Neural cell (in vitro differentiated cells): ENCODE results near the gene FNDC1. TPM values are rescaled to one million over a fixed set of nuclear protein-coding genes. Genes with fewer than 3 reads are reported as not detected.

ENCODE experiments used
- H2AFZ ChIP-seq: fragments of 200-600, 300-800 bp; sonication (generic), shearing (Covaris generic); 2 replicates; pipeline ENCODE4 v1.6.0; 2014; ENCODE audit warnings: low read depth, mild to moderate bottlenecking, antibody characterized with exemption, low read length, moderate library complexity
- H3F3A ChIP-seq: fragments of 200-600 bp; shearing (Covaris generic); 2 replicates; pipeline ENCODE4 v1.6.1; 2016; ENCODE audit warnings: mild to moderate bottlenecking, moderate library complexity, mixed read lengths, antibody characterized with exemption, low read length; ENCODE audit not compliant: insufficient read depth, poor library complexity, severe bottlenecking
- H3K27ac ChIP-seq: fragments of 200-600, 300-800 bp; sonication (generic), shearing (Covaris generic); 2 replicates; pipeline ENCODE4 v1.5.1; 2014; ENCODE audit warnings: mild to moderate bottlenecking, low read length, moderate library complexity
- H3K27me3 ChIP-seq: fragments of 300-800, 200-600 bp; sonication (generic), shearing (Covaris generic); 2 replicates; pipeline ENCODE4 v1.6.0; 2014; ENCODE audit warnings: mild to moderate bottlenecking, low read depth, low read length, moderate library complexity; ENCODE audit not compliant: insufficient read depth
- H3K36me3 ChIP-seq: fragments of 300-800, 200-600 bp; sonication (generic), shearing (Covaris generic); 2 replicates; pipeline ENCODE4 v1.5.1; 2014; ENCODE audit warnings: mild to moderate bottlenecking, antibody characterized with exemption, low read length, moderate library complexity; ENCODE audit not compliant: insufficient read depth
- H3K4me2 ChIP-seq: fragments of 300-800, 200-600 bp; sonication (generic), shearing (Covaris generic); 2 replicates; pipeline ENCODE4 v1.6.0; 2014; ENCODE audit warnings: mild to moderate bottlenecking, low read length
- H3K4me3 ChIP-seq: fragments of 300-800, 200-600 bp; sonication (generic), shearing (Covaris generic); 2 replicates; pipeline ENCODE4 v1.5.1; 2014; ENCODE audit warnings: mild to moderate bottlenecking, low read length, moderate library complexity
- H3K79me2 ChIP-seq: fragments of 200-600 bp; shearing (Covaris generic); replicated peaks from 2 replicates; pipeline ENCODE4 v1.6.0; 2014; ENCODE audit warnings: mild to moderate bottlenecking, low read length, moderate library complexity; ENCODE audit not compliant: insufficient read depth
- H3K9ac ChIP-seq: fragments of 300-800, 200-600 bp; sonication (generic), shearing (Covaris generic); 2 replicates; pipeline ENCODE4 v1.6.1; 2016; ENCODE audit warnings: mild to moderate bottlenecking, low read length, mixed read lengths
- H3K9me2 ChIP-seq: fragments of 200-600 bp; shearing (Covaris generic); 2 replicates; pipeline ENCODE4 v1.6.1; 2016; ENCODE audit warnings: mild to moderate bottlenecking, low read length, mixed read lengths; ENCODE audit not compliant: insufficient read depth
- H3K9me3 ChIP-seq: fragments of 200-600, 300-800 bp; sonication (generic), shearing (Covaris generic); 2 replicates; pipeline ENCODE4 v1.6.1; 2016; ENCODE audit warnings: mild to moderate bottlenecking, mixed run types, low read length, moderate library complexity, mixed read lengths
- H4K20me1 ChIP-seq: fragments of 200-600 bp; shearing (Covaris generic); 2 replicates; pipeline ENCODE4 v1.6.1; 2016; ENCODE audit warnings: mild to moderate bottlenecking, mixed run types; ENCODE audit not compliant: insufficient read depth
- EP300 ChIP-seq: fragments of 450-650 bp; conservative IDR thresholded peaks from 2 replicates; pipeline ENCODE4 v1.6.1; 2014; ENCODE audit warnings: antibody characterized with exemption, mild to moderate bottlenecking, moderate library complexity; ENCODE audit not compliant: poor library complexity, severe bottlenecking
- EZH2 ChIP-seq: fragments of 200-600, 300-800 bp; shearing (Covaris generic), sonication (generic); IDR thresholded peaks from 2 replicates; pipeline ENCODE4 v1.6.1; 2014; ENCODE audit warnings: antibody characterized with exemption, low read length, borderline replicate concordance, mild to moderate bottlenecking; ENCODE audit not compliant: insufficient read depth, poor library complexity, severe bottlenecking
- MXI1 ChIP-seq: fragments of 450-650 bp; conservative IDR thresholded peaks from 2 replicates; pipeline ENCODE4 v1.6.1; 2014; ENCODE audit warnings: antibody characterized with exemption, mild to moderate bottlenecking; ENCODE audit not compliant: poor library complexity, severe bottlenecking
- POLR2AphosphoS5 ChIP-seq: IDR thresholded peaks from 2 replicates; pipeline ENCODE4 v1.6.1; 2012
- RAD21 ChIP-seq: fragments of 450-650 bp; conservative IDR thresholded peaks from 2 replicates; pipeline ENCODE4 v1.6.1; 2014; ENCODE audit warnings: antibody characterized with exemption, mild to moderate bottlenecking, moderate library complexity
- SMC3 ChIP-seq: fragments of 450-650 bp; conservative IDR thresholded peaks from 2 replicates; pipeline ENCODE4 v1.6.1; 2014; ENCODE audit warnings: antibody characterized with exemption, mild to moderate bottlenecking, moderate library complexity; ENCODE audit not compliant: poor library complexity
- TAF1 ChIP-seq: IDR thresholded peaks from 2 replicates; pipeline ENCODE4 v1.6.1; 2012; ENCODE audit warnings: low read depth
- polyA plus RNA-seq: library from polyadenylated mRNA; depleted of rRNA; stranded (reverse); fragments of >200 nt; gene quantifications from 2 replicates; pipeline ENCODE4 v1.2.3, GENCODE V29; 2014
- TF ChIP-seq, protein P1 (sequence below): fragments of 450-650 bp; IDR thresholded peaks from 2 replicates; pipeline ENCODE4 v1.5.1; 2014; ENCODE audit warnings: antibody characterized with exemption, mild to moderate bottlenecking, moderate library complexity; ENCODE audit not compliant: poor library complexity, severe bottlenecking
- TF ChIP-seq, protein P2 (sequence below): IDR thresholded peaks from 2 replicates; pipeline ENCODE4 v1.6.1; 2012; ENCODE audit warnings: borderline replicate concordance

Gene FNDC1
- polyA plus RNA-seq, 1 donor from 2014 or later, result not detected

DNA sequence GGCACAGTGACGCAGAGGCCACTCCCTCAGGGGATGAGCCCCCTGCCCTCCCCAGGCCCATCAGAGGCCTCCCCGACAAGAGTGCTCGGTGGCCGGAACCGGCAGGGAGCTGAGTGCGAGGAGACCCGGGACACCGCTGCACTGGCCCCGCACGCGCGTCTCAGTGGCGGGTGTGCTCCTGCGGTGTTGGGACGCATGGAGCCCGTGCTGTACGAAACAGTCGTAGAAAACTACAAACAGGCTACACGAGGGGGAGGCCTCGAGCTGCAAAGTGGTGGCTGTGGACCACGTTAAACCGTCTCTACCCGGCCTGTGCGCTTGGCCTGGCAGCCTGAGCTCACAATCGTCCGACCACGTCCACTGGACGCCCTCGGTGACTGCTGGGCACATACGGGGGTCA, 40.2 kb upstream of the FNDC1 start:
- no peak overlapping the region for H3K4me2 ChIP-seq
- no peaks in the 10 kb centered on the region for H3K9me2 ChIP-seq
- no peak overlapping the region for H3K4me3 ChIP-seq
- no peaks in the 10 kb centered on the region for H3K27me3 ChIP-seq
- H3K27ac ChIP-seq, result no peak overlapping the region
- H4K20me1 ChIP-seq, result no peaks in the 10 kb centered on the region
- no peaks in the 10 kb centered on the region for H3F3A ChIP-seq
- H2AFZ ChIP-seq, result no peak overlapping the region
- H3K9me3 ChIP-seq, result no peaks in the 10 kb centered on the region
- no peak overlapping the region for H3K9ac ChIP-seq
- no peaks in the 10 kb centered on the region for H3K79me2 ChIP-seq
- no peaks in the 10 kb centered on the region for H3K36me3 ChIP-seq
- TF ChIP-seq TAF1, result no peak
- no peak for TF ChIP-seq EZH2
- TF ChIP-seq, protein P1, sequence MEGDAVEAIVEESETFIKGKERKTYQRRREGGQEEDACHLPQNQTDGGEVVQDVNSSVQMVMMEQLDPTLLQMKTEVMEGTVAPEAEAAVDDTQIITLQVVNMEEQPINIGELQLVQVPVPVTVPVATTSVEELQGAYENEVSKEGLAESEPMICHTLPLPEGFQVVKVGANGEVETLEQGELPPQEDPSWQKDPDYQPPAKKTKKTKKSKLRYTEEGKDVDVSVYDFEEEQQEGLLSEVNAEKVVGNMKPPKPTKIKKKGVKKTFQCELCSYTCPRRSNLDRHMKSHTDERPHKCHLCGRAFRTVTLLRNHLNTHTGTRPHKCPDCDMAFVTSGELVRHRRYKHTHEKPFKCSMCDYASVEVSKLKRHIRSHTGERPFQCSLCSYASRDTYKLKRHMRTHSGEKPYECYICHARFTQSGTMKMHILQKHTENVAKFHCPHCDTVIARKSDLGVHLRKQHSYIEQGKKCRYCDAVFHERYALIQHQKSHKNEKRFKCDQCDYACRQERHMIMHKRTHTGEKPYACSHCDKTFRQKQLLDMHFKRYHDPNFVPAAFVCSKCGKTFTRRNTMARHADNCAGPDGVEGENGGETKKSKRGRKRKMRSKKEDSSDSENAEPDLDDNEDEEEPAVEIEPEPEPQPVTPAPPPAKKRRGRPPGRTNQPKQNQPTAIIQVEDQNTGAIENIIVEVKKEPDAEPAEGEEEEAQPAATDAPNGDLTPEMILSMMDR, result no peak
- TF ChIP-seq POLR2AphosphoS5, result no peak
- TF ChIP-seq SMC3, result no peak
- TF ChIP-seq EP300, result no peak
- TF ChIP-seq, protein P2, sequence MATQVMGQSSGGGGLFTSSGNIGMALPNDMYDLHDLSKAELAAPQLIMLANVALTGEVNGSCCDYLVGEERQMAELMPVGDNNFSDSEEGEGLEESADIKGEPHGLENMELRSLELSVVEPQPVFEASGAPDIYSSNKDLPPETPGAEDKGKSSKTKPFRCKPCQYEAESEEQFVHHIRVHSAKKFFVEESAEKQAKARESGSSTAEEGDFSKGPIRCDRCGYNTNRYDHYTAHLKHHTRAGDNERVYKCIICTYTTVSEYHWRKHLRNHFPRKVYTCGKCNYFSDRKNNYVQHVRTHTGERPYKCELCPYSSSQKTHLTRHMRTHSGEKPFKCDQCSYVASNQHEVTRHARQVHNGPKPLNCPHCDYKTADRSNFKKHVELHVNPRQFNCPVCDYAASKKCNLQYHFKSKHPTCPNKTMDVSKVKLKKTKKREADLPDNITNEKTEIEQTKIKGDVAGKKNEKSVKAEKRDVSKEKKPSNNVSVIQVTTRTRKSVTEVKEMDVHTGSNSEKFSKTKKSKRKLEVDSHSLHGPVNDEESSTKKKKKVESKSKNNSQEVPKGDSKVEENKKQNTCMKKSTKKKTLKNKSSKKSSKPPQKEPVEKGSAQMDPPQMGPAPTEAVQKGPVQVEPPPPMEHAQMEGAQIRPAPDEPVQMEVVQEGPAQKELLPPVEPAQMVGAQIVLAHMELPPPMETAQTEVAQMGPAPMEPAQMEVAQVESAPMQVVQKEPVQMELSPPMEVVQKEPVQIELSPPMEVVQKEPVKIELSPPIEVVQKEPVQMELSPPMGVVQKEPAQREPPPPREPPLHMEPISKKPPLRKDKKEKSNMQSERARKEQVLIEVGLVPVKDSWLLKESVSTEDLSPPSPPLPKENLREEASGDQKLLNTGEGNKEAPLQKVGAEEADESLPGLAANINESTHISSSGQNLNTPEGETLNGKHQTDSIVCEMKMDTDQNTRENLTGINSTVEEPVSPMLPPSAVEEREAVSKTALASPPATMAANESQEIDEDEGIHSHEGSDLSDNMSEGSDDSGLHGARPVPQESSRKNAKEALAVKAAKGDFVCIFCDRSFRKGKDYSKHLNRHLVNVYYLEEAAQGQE, result no peak
- no peak for TF ChIP-seq RAD21
- TF ChIP-seq MXI1, result no peak

DNA sequence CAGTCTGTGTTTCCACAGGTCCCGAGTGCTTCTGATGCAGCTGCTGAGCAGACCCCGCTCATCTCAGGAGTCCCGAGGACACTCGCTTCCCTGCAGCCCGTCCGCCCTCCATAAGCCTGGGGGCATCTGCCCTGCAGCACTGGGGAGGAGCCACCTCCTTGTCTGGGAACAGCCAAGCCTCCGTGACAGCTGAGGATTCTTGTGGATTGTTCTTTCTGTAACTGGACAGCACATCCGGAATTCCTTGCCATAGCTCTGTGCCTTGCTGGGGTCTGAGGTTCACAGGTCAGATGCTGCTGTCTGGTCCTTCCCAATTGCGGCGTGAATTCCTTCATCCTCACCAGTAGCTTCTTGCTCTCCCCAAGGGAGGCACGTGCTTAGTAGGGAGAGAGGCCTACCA, 38.4 kb upstream of the FNDC1 start:
- Histone ChIP-seq H3F3A (no peaks in the 10 kb centered on the region), H3K27ac (no peak overlapping the region), H3K27me3 (no peaks in the 10 kb centered on the region), H4K20me1 (no peaks in the 10 kb centered on the region), H3K36me3 (no peaks in the 10 kb centered on the region), H3K79me2 (no peaks in the 10 kb centered on the region), H3K9me2 (no peaks in the 10 kb centered on the region), H3K4me2 (no peak overlapping the region), H3K4me3 (no peak overlapping the region), H2AFZ (no peak overlapping the region), H3K9ac (no peak overlapping the region), H3K9me3 (no peaks in the 10 kb centered on the region)
- TF ChIP-seq EP300, result no peak
- no peak for TF ChIP-seq SMC3
- TF ChIP-seq, protein P1, result no peak
- TF ChIP-seq, protein P2, result no peak
- no peak for TF ChIP-seq EZH2
- no peak for TF ChIP-seq RAD21
